Vagina (tissue), 2 donors: ENCODE data around the gene SHROOM1.

ENCODE experiments used
- CTCF ChIP-seq, 3 experiments: fragments of 450-650 bp in 2 of 3; fragments of 200-600 bp in 1 of 3; sonication (generic) in 1 of 3; IDR thresholded peaks; one replicate each; pipeline ENCODE4 v1.5.1; 2017 to 2019; ENCODE audit warnings: antibody characterized with exemption in 3 of 3, mild to moderate bottlenecking in 2 of 3, moderate library complexity in 2 of 3
- POLR2A ChIP-seq, 2 donors: fragments of 450-650 bp; IDR thresholded peaks; one replicate each; pipeline ENCODE4 v1.6.1; 2017; ENCODE audit warnings: antibody characterized with exemption in 2 of 2, mild to moderate bottlenecking in 2 of 2, moderate library complexity in 2 of 2

- TF ChIP-seq CTCF (IDR thresholded peaks at IDR 0.05): no peak
- no peak for TF ChIP-seq POLR2A (IDR thresholded peaks at IDR 0.05)
Observed at GRCh38 chr5:132775476-132775961, 54.9 kb downstream of the SHROOM1 start.
